HEK293 (cell line): ENCODE measurements around the gene UBE2D3.

Experiments
- KLF7 ChIP-seq: fragments of 450-650 bp; formaldehyde crosslinking; IDR thresholded peaks from 2 replicates; pipeline ENCODE4 v1.5.1; 2016; ENCODE audit warnings: missing biosample characterization, missing genetic modification characterization, borderline replicate concordance
- KLF9 ChIP-seq: fragments of 450-650 bp; formaldehyde crosslinking; IDR thresholded peaks from 2 replicates; pipeline ENCODE4 v1.5.1; 2016; ENCODE audit warnings: missing biosample characterization, missing genetic modification characterization, low read depth
- SALL2 ChIP-seq: fragments of 450-650 bp; formaldehyde crosslinking; IDR thresholded peaks from 2 replicates; pipeline ENCODE4 v1.5.0; 2017; ENCODE audit warnings: missing biosample characterization, mild to moderate bottlenecking, missing genetic modification characterization, borderline replicate concordance
- TCF7L2 ChIP-seq: IDR thresholded peaks from 2 replicates; pipeline ENCODE4 v1.6.1; 2011; ENCODE audit warnings: low read depth, mild to moderate bottlenecking, inconsistent platforms, low read length, moderate library complexity, borderline replicate concordance
- TRIM28 ChIP-seq: IDR thresholded peaks from 2 replicates; pipeline ENCODE4 v1.6.1; 2011; ENCODE audit warnings: low read length, control low read depth, borderline replicate concordance
- ZBTB1 ChIP-seq: fragments of 450-650 bp; formaldehyde crosslinking; IDR thresholded peaks from 2 replicates; pipeline ENCODE4 v1.5.1; 2016; ENCODE audit warnings: missing biosample characterization, missing genetic modification characterization
- ZFP3 ChIP-seq: fragments of 450-650 bp; formaldehyde crosslinking; IDR thresholded peaks from 2 replicates; pipeline ENCODE4 v1.5.1; 2016; ENCODE audit warnings: low read depth, missing biosample characterization, missing genetic modification characterization
- ZNF157 ChIP-seq: fragments of 450-650 bp; formaldehyde crosslinking; IDR thresholded peaks from 2 replicates; pipeline ENCODE4 v1.5.1; 2016; ENCODE audit warnings: missing biosample characterization, missing genetic modification characterization
- ZNF16 ChIP-seq: fragments of 450-650 bp; formaldehyde crosslinking; IDR thresholded peaks from 2 replicates; pipeline ENCODE4 v1.5.1; 2016; ENCODE audit warnings: low read depth, missing biosample characterization, missing genetic modification characterization
- ZNF23 ChIP-seq: fragments of 450-650 bp; formaldehyde crosslinking; IDR thresholded peaks from 2 replicates; pipeline ENCODE4 v1.5.1; 2016; ENCODE audit warnings: missing biosample characterization, missing genetic modification characterization, borderline replicate concordance
- ZNF274 ChIP-seq, 2 experiments: fragments of 200-500 bp in 1 of 2; fragments of 450-650 bp in 1 of 2; sonication (Bioruptor generic) in 1 of 2; formaldehyde crosslinking in 1 of 2; IDR thresholded peaks; 2 replicates each; pipeline versions ENCODE4 v1.5.1 to v1.6.1; 2014 to 2016; ENCODE audit warnings: borderline replicate concordance in 1 of 2, inconsistent platforms in 1 of 2, low read length in 1 of 2, missing biosample characterization in 1 of 2, missing genetic modification characterization in 1 of 2
- ZNF48 ChIP-seq: fragments of 450-650 bp; formaldehyde crosslinking; IDR thresholded peaks from 2 replicates; pipeline ENCODE4 v1.5.1; 2016; ENCODE audit warnings: missing biosample characterization, missing genetic modification characterization
- ZNF510 ChIP-seq: fragments of 450-650 bp; formaldehyde crosslinking; IDR thresholded peaks from 2 replicates; pipeline ENCODE4 v1.5.1; 2018; ENCODE audit warnings: mild to moderate bottlenecking, missing genetic modification characterization, missing biosample characterization; ENCODE audit not compliant: insufficient replicate concordance
- ZNF514 ChIP-seq: fragments of 450-650 bp; formaldehyde crosslinking; IDR thresholded peaks from 2 replicates; pipeline ENCODE4 v1.5.1; 2016; ENCODE audit warnings: missing biosample characterization, missing genetic modification characterization
- ZNF660 ChIP-seq: fragments of 450-650 bp; IDR thresholded peaks from 2 replicates; pipeline ENCODE4 v1.5.1; 2018; ENCODE audit warnings: missing biosample characterization, mild to moderate bottlenecking, missing genetic modification characterization
- ZXDB ChIP-seq: fragments of 450-650 bp; formaldehyde crosslinking; IDR thresholded peaks from 2 replicates; pipeline ENCODE4 v1.5.1; 2016; ENCODE audit warnings: missing biosample characterization, missing genetic modification characterization
- TF ChIP-seq, protein P1 (sequence below): fragments of 450-650 bp; formaldehyde crosslinking; IDR thresholded peaks from 2 replicates; pipeline ENCODE4 v1.5.1; 2016; ENCODE audit warnings: missing biosample characterization, missing genetic modification characterization
- TF ChIP-seq, protein P2 (sequence below): fragments of 450-650 bp; formaldehyde crosslinking; IDR thresholded peaks from 2 replicates; pipeline ENCODE4 v1.5.1; 2017; ENCODE audit warnings: missing biosample characterization, missing genetic modification characterization
- TF ChIP-seq, protein P3 (sequence below): fragments of 450-650 bp; formaldehyde crosslinking; IDR thresholded peaks from 2 replicates; pipeline ENCODE4 v1.5.1; 2017; ENCODE audit warnings: missing biosample characterization, missing genetic modification characterization
- TF ChIP-seq, protein P4 (sequence below): fragments of 450-650 bp; formaldehyde crosslinking; IDR thresholded peaks from 2 replicates; pipeline ENCODE4 v1.5.1; 2016; ENCODE audit warnings: missing biosample characterization, missing genetic modification characterization
- TF ChIP-seq, protein P5 (sequence below): fragments of 450-650 bp; formaldehyde crosslinking; conservative IDR thresholded peaks from 2 replicates; pipeline ENCODE4 v1.5.1; 2016; ENCODE audit warnings: low read depth, missing biosample characterization, missing genetic modification characterization
- TF ChIP-seq, protein P6 (sequence below): fragments of 450-650 bp; formaldehyde crosslinking; IDR thresholded peaks from 2 replicates; pipeline ENCODE4 v1.5.1; 2016; ENCODE audit warnings: missing biosample characterization, missing genetic modification characterization, low read depth

UBE2D3 gene

DNA sequence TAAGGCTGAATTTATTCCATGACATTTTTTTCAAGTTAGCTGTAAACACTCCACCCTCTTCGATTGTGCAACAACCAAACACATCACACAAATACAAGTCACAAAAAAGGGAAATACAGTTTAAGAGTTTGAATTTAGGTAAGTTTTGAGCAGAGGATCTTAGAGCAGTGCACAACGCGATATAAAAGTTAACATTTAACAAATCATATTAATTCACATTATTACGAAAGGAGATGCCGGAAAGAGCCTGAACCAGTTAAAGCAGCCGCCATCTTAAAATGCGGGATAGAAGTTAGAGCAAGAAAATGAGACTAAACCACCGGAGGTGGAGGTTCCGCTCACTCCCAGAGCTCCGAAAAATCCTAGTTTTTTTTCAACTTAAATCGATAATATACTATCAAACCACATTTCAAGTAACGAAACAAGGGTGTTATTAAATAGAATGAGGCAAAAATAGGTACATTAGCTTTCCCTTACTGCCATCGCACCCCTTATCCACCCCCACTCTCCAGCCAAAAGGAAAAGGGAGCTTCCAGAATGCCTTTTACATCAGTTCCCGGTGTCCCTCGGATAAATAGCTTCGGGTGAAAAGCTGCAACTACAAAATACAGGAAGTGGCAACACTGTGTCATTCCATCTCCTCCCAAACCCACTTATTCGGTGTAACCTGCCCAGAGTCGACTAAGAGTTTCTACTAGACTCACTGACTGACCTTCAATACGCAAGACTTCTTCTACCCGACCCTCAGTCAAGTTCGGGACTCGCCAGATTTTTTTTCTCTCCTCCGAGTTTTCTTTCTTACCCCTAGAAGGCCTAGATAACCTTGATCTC, 1.9 kb downstream of the UBE2D3 start (continued):
- no peak for TF ChIP-seq TCF7L2
- no peak for TF ChIP-seq KLF9
- TF ChIP-seq ZFP3 = no peak
- TF ChIP-seq, protein P1, sequence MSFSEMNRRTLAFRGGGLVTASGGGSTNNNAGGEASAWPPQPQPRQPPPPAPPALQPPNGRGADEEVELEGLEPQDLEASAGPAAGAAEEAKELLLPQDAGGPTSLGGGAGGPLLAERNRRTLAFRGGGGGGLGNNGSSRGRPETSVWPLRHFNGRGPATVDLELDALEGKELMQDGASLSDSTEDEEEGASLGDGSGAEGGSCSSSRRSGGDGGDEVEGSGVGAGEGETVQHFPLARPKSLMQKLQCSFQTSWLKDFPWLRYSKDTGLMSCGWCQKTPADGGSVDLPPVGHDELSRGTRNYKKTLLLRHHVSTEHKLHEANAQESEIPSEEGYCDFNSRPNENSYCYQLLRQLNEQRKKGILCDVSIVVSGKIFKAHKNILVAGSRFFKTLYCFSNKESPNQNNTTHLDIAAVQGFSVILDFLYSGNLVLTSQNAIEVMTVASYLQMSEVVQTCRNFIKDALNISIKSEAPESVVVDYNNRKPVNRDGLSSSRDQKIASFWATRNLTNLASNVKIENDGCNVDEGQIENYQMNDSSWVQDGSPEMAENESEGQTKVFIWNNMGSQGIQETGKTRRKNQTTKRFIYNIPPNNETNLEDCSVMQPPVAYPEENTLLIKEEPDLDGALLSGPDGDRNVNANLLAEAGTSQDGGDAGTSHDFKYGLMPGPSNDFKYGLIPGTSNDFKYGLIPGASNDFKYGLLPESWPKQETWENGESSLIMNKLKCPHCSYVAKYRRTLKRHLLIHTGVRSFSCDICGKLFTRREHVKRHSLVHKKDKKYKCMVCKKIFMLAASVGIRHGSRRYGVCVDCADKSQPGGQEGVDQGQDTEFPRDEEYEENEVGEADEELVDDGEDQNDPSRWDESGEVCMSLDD (tag by site-specific recombination) = no peak
- no peak for TF ChIP-seq ZBTB1
- TF ChIP-seq ZNF660 = peak; percentile 24; the same call in 1 of the 2 replicates
- TF ChIP-seq ZNF514 (tag by site-specific recombination) = no peak
- TF ChIP-seq ZNF274 (IDR thresholded peaks at IDR 0.05; ENCODE audit: low read length) = no peak
- TF ChIP-seq ZNF274 (tag by site-specific recombination; IDR thresholded peaks at IDR 0.05; ENCODE audit: borderline replicate concordance) = no peak
- TF ChIP-seq, protein P2, sequence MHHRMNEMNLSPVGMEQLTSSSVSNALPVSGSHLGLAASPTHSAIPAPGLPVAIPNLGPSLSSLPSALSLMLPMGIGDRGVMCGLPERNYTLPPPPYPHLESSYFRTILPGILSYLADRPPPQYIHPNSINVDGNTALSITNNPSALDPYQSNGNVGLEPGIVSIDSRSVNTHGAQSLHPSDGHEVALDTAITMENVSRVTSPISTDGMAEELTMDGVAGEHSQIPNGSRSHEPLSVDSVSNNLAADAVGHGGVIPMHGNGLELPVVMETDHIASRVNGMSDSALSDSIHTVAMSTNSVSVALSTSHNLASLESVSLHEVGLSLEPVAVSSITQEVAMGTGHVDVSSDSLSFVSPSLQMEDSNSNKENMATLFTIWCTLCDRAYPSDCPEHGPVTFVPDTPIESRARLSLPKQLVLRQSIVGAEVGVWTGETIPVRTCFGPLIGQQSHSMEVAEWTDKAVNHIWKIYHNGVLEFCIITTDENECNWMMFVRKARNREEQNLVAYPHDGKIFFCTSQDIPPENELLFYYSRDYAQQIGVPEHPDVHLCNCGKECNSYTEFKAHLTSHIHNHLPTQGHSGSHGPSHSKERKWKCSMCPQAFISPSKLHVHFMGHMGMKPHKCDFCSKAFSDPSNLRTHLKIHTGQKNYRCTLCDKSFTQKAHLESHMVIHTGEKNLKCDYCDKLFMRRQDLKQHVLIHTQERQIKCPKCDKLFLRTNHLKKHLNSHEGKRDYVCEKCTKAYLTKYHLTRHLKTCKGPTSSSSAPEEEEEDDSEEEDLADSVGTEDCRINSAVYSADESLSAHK (tag by site-specific recombination) = no peak
- TF ChIP-seq ZXDB = no peak; the same call in 1 of the 2 replicates
- 0 out of 2 replicates have a peak, but pooled peaks have one; percentile 39 for TF ChIP-seq TRIM28
- TF ChIP-seq, protein P3, sequence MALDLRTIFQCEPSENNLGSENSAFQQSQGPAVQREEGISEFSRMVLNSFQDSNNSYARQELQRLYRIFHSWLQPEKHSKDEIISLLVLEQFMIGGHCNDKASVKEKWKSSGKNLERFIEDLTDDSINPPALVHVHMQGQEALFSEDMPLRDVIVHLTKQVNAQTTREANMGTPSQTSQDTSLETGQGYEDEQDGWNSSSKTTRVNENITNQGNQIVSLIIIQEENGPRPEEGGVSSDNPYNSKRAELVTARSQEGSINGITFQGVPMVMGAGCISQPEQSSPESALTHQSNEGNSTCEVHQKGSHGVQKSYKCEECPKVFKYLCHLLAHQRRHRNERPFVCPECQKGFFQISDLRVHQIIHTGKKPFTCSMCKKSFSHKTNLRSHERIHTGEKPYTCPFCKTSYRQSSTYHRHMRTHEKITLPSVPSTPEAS (tag by site-specific recombination) = no peak
- TF ChIP-seq SALL2 (tag by site-specific recombination) = no peak
- TF ChIP-seq ZNF48 (tag by site-specific recombination) = no peak
- TF ChIP-seq, protein P4, sequence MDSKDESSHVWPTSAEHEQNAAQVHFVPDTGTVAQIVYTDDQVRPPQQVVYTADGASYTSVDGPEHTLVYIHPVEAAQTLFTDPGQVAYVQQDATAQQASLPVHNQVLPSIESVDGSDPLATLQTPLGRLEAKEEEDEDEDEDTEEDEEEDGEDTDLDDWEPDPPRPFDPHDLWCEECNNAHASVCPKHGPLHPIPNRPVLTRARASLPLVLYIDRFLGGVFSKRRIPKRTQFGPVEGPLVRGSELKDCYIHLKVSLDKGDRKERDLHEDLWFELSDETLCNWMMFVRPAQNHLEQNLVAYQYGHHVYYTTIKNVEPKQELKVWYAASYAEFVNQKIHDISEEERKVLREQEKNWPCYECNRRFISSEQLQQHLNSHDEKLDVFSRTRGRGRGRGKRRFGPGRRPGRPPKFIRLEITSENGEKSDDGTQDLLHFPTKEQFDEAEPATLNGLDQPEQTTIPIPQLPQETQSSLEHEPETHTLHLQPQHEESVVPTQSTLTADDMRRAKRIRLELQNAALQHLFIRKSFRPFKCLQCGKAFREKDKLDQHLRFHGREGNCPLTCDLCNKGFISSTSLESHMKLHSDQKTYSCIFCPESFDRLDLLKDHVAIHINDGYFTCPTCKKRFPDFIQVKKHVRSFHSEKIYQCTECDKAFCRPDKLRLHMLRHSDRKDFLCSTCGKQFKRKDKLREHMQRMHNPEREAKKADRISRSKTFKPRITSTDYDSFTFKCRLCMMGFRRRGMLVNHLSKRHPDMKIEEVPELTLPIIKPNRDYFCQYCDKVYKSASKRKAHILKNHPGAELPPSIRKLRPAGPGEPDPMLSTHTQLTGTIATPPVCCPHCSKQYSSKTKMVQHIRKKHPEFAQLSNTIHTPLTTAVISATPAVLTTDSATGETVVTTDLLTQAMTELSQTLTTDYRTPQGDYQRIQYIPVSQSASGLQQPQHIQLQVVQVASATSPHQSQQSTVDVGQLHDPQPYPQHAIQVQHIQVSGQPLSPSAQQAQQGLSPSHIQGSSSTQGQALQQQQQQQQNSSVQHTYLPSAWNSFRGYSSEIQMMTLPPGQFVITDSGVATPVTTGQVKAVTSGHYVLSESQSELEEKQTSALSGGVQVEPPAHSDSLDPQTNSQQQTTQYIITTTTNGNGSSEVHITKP = peak; percentile 99
- TF ChIP-seq ZNF23 = no peak
- no peak for TF ChIP-seq ZNF157 (tag by site-specific recombination)
- TF ChIP-seq KLF7 = no peak
- TF ChIP-seq, protein P5, sequence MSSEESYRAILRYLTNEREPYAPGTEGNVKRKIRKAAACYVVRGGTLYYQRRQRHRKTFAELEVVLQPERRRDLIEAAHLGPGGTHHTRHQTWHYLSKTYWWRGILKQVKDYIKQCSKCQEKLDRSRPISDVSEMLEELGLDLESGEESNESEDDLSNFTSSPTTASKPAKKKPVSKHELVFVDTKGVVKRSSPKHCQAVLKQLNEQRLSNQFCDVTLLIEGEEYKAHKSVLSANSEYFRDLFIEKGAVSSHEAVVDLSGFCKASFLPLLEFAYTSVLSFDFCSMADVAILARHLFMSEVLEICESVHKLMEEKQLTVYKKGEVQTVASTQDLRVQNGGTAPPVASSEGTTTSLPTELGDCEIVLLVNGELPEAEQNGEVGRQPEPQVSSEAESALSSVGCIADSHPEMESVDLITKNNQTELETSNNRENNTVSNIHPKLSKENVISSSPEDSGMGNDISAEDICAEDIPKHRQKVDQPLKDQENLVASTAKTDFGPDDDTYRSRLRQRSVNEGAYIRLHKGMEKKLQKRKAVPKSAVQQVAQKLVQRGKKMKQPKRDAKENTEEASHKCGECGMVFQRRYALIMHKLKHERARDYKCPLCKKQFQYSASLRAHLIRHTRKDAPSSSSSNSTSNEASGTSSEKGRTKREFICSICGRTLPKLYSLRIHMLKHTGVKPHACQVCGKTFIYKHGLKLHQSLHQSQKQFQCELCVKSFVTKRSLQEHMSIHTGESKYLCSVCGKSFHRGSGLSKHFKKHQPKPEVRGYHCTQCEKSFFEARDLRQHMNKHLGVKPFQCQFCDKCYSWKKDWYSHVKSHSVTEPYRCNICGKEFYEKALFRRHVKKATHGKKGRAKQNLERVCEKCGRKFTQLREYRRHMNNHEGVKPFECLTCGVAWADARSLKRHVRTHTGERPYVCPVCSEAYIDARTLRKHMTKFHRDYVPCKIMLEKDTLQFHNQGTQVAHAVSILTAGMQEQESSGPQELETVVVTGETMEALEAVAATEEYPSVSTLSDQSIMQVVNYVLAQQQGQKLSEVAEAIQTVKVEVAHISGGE (tag by site-specific recombination) = peak; percentile 97
- TF ChIP-seq ZNF16 (tag by site-specific recombination) = no peak
- TF ChIP-seq ZNF510 (tag by site-specific recombination) = no peak
- TF ChIP-seq, protein P6, sequence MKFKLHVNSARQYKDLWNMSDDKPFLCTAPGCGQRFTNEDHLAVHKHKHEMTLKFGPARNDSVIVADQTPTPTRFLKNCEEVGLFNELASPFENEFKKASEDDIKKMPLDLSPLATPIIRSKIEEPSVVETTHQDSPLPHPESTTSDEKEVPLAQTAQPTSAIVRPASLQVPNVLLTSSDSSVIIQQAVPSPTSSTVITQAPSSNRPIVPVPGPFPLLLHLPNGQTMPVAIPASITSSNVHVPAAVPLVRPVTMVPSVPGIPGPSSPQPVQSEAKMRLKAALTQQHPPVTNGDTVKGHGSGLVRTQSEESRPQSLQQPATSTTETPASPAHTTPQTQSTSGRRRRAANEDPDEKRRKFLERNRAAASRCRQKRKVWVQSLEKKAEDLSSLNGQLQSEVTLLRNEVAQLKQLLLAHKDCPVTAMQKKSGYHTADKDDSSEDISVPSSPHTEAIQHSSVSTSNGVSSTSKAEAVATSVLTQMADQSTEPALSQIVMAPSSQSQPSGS = no peak
